Gastrocnemius medialis (tissue), 4 donors: ENCODE results near the gene CATSPERB.

Experiments
- CTCF ChIP-seq, 5 experiments: fragments of 450-650 bp in 3 of 5; fragments of 200-600 bp in 2 of 5; sonication (generic) in 2 of 5; IDR thresholded peaks in 4 of 5; conservative IDR thresholded peaks in 1 of 5; 1 replicate in 4 of 5; 2 replicates in 1 of 5; pipeline ENCODE4 v1.5.1; 2016 to 2019; ENCODE audit warnings: antibody characterized with exemption in 5 of 5, mild to moderate bottlenecking in 3 of 5, moderate library complexity in 3 of 5
- POLR2A ChIP-seq, 2 donors: fragments of 450-650 bp; IDR thresholded peaks; one replicate each; pipeline ENCODE4 v1.6.1; 2017; ENCODE audit warnings: antibody characterized with exemption in 2 of 2, mild to moderate bottlenecking in 2 of 2, moderate library complexity in 2 of 2

GRCh38 chr14:91548108-91548507, 183.8 kb downstream of the CATSPERB start:
- no peak for TF ChIP-seq POLR2A (IDR thresholded peaks at IDR 0.05)
- no peak for TF ChIP-seq CTCF (IDR thresholded peaks at IDR 0.05 in 4 of 5, conservative IDR thresholded peaks at IDR 0.05 in 1 of 5)
